ENCODE data around the gene OGN. TPM values are rescaled to one million over a fixed set of nuclear protein-coding genes. Genes with fewer than 3 reads are reported as not detected.

OGN gene
- total and polyA plus RNA-seq, 2 experiments from 2014 or later, result 16.7 to 43.5 TPM

DNA sequence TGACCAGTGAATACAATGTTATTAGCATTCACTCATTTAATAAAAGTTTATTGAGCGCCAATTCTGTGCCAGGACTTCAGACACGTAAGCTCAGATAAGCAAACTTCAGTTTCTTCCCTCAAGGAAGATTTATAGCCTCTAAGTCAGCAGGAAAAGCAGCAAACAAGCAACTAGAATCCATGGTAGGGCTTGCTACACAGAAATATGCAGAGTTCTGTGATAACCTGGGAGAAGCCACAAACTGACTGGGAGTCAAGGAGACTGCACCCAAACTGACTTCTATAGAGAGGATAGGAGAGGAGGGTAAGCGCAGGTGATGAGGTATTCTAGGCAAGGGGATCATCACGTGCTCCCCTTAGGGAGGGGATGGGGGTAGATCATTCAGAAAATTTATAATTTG is 1.4 kb upstream of the OGN start:
- Histone ChIP-seq H3K4me1 (ENCODE audit: insufficient read depth) (peaks cover 11% of the 10 kb centered on the region), H4K20me1 (ENCODE audit: insufficient read depth, poor library complexity, severe bottlenecking) (no peaks in the 10 kb centered on the region), H3K27me3 (no peaks in the 10 kb centered on the region), H2AFZ (no peak overlapping the region), H3K36me3 (replicated peaks; ENCODE audit: insufficient read depth, low read depth) (no peaks in the 10 kb centered on the region), H3K4me2 (peak overlapping the region; percentile 39), H3K4me3 (no peak overlapping the region), H3K27ac (peak overlapping the region; percentile 43), H3K9me3 (ENCODE audit: low read depth) (no peaks in the 10 kb centered on the region), H3K79me2 (no peaks in the 10 kb centered on the region), H3K9me2 (replicated peaks; ENCODE audit: insufficient read depth) (no peaks in the 10 kb centered on the region)
- TF ChIP-seq EZH2 (IDR thresholded peaks at IDR 0.05; ENCODE audit: borderline replicate concordance) (no peak), EZH2phosphoT487 (IDR thresholded peaks at IDR 0.05; ENCODE audit: low read depth, severe bottlenecking, unreplicated experiment) (no peak)
- peak; percentile 39 for DNase-seq (ENCODE audit: low spot score)
- WGBS (ENCODE audit: low lambda C conversion rate, missing lambda C conversion rate), result 42% methylated on average over 4 of the region's 4 CpGs

DNA sequence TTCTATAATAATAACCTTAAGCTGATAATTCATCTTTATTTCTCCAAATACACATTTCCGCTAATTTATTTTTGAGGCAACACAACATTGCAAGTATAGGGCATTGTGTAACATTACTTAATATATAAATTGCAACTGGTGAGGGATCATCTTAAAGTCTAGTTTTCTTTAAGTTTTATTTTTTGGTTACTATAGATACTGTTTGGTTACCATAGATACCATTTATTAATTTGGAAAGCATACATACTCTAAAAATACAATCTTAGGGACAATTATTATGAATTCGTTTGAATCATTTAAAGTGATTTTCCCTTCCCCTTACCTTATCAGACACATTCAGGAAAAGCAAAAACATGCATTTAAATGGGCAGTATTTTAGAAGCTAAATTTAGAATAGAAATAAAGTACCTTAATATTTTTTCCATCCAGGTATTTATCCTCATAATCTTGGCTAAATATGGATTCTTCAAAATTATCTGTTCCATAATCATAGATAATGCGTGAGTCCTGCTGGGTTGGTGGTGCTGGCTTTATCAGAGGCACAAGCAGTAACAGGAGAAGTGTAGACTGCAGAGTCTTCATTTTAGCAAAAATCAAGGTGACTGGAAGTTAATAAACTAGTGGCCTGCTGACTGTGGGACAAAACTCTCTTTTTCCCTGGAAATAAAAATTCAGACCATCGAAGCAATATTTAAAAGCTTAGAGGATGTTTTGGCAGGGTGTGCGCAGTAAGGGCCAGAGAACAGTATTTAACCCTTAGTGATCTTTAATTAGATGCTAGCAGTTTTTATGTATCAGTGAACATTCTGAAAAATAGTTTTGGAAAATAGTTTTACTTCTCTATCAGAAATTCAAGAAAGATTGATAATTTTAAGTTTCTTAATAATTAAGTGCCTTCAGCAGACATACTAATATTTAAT is 1.3 kb downstream of the OGN start:
- 80% methylated on average over 5 of the region's 5 CpGs for WGBS (ENCODE audit: low lambda C conversion rate, missing lambda C conversion rate)
- Histone ChIP-seq H3K36me3 (replicated peaks; ENCODE audit: insufficient read depth, low read depth) (no peaks in the 10 kb centered on the region), H3K27ac (peak overlapping the region; percentile 12), H3K79me2 (no peaks in the 10 kb centered on the region), H3K27me3 (no peaks in the 10 kb centered on the region), H3K4me2 (peak overlapping the region; percentile 39), H2AFZ (no peak overlapping the region), H3K9me2 (replicated peaks; ENCODE audit: insufficient read depth) (no peaks in the 10 kb centered on the region), H3K9me3 (ENCODE audit: low read depth) (no peaks in the 10 kb centered on the region), H3K4me3 (no peak overlapping the region), H4K20me1 (ENCODE audit: insufficient read depth, poor library complexity, severe bottlenecking) (no peaks in the 10 kb centered on the region), H3K4me1 (ENCODE audit: insufficient read depth) (peaks cover 11% of the 10 kb centered on the region)
- DNase-seq (ENCODE audit: low spot score), result no peak
- TF ChIP-seq, protein P1, sequence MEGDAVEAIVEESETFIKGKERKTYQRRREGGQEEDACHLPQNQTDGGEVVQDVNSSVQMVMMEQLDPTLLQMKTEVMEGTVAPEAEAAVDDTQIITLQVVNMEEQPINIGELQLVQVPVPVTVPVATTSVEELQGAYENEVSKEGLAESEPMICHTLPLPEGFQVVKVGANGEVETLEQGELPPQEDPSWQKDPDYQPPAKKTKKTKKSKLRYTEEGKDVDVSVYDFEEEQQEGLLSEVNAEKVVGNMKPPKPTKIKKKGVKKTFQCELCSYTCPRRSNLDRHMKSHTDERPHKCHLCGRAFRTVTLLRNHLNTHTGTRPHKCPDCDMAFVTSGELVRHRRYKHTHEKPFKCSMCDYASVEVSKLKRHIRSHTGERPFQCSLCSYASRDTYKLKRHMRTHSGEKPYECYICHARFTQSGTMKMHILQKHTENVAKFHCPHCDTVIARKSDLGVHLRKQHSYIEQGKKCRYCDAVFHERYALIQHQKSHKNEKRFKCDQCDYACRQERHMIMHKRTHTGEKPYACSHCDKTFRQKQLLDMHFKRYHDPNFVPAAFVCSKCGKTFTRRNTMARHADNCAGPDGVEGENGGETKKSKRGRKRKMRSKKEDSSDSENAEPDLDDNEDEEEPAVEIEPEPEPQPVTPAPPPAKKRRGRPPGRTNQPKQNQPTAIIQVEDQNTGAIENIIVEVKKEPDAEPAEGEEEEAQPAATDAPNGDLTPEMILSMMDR (IDR thresholded peaks at IDR 0.05; ENCODE audit: poor library complexity), result no peak
- TF ChIP-seq EZH2 (IDR thresholded peaks at IDR 0.05; ENCODE audit: borderline replicate concordance) (no peak), EZH2phosphoT487 (IDR thresholded peaks at IDR 0.05; ENCODE audit: low read depth, severe bottlenecking, unreplicated experiment) (no peak)

DNA sequence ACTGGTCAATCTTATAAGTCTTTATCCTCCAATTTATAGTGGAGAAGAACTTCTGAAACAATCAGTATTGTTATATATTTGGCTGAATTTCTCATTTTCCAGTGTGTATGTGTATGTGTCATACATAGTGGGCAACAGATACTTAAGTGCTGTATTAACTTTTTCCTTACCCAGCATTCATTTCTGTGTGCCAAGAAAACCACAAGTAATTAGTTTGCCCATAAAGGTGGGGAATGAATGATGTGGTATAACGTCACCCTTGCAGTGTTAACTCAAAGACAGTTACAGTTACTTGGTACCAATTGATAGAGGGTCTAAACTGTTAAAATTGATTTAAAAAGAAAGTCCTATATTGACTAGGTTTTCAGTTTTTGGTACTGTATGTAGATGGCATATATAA is 2.0 kb downstream of the OGN start:
- no peak overlapping the region for H2AFZ ChIP-seq
- no peaks in the 10 kb centered on the region for H4K20me1 ChIP-seq (ENCODE audit: insufficient read depth, poor library complexity, severe bottlenecking)
- H3K79me2 ChIP-seq, result no peaks in the 10 kb centered on the region
- peak overlapping the region; percentile 39 for H3K4me2 ChIP-seq
- peaks cover 11% of the 10 kb centered on the region for H3K4me1 ChIP-seq (ENCODE audit: insufficient read depth)
- 77% methylated on average over 1 of the region's 1 CpG for WGBS (ENCODE audit: low lambda C conversion rate, missing lambda C conversion rate)
- H3K27ac ChIP-seq, result no peak overlapping the region
- TF ChIP-seq EZH2phosphoT487 (IDR thresholded peaks at IDR 0.05; ENCODE audit: low read depth, severe bottlenecking, unreplicated experiment), result no peak
- TF ChIP-seq, protein P1 (IDR thresholded peaks at IDR 0.05; ENCODE audit: poor library complexity), result no peak
- no peak for TF ChIP-seq EZH2 (IDR thresholded peaks at IDR 0.05; ENCODE audit: borderline replicate concordance)
- H3K36me3 ChIP-seq (replicated peaks; ENCODE audit: insufficient read depth, low read depth), result no peaks in the 10 kb centered on the region
- no peaks in the 10 kb centered on the region for H3K27me3 ChIP-seq
- DNase-seq (ENCODE audit: low spot score), result no peak
- H3K9me3 ChIP-seq (ENCODE audit: low read depth), result no peaks in the 10 kb centered on the region
- no peaks in the 10 kb centered on the region for H3K9me2 ChIP-seq (replicated peaks; ENCODE audit: insufficient read depth)
- no peak overlapping the region for H3K4me3 ChIP-seq

DNA sequence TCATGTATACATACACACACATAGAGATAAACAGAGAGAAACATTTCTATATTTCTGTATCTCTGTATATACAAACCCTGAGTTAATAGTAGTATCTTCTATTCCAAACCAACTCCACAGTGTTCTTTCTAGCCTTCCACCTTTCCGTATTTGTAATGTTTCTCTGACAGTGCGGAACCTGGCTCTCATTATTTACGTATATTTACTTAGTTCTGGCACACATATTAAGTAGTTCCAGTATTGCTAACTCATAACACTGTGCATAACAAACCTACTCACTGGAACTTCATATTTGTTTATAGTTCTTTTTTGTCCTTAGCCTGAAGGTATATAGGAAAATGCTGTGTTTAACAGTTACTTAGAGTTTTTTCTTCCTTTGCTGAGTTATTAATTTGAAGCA is 6.5 kb downstream of the OGN start:
- TF ChIP-seq EZH2 (IDR thresholded peaks at IDR 0.05; ENCODE audit: borderline replicate concordance), result no peak
- TF ChIP-seq EZH2phosphoT487 (IDR thresholded peaks at IDR 0.05; ENCODE audit: low read depth, severe bottlenecking, unreplicated experiment), result no peak
- TF ChIP-seq, protein P1 (IDR thresholded peaks at IDR 0.05; ENCODE audit: poor library complexity), result no peak
- DNase-seq (ENCODE audit: low spot score), result no peak
- H4K20me1 ChIP-seq (ENCODE audit: insufficient read depth, poor library complexity, severe bottlenecking), result no peaks in the 10 kb centered on the region
- no peaks in the 10 kb centered on the region for H3K9me3 ChIP-seq (ENCODE audit: low read depth)
- no peaks in the 10 kb centered on the region for H3K27me3 ChIP-seq
- H2AFZ ChIP-seq, result no peak overlapping the region
- H3K9me2 ChIP-seq (replicated peaks; ENCODE audit: insufficient read depth), result no peaks in the 10 kb centered on the region
- WGBS (ENCODE audit: low lambda C conversion rate, missing lambda C conversion rate), result 82% methylated on average over 3 of the region's 3 CpGs
- no peak overlapping the region for H3K4me2 ChIP-seq
- no peaks in the 10 kb centered on the region for H3K36me3 ChIP-seq (replicated peaks; ENCODE audit: insufficient read depth, low read depth)
- H3K4me1 ChIP-seq (ENCODE audit: insufficient read depth), result no peaks in the 10 kb centered on the region
- H3K27ac ChIP-seq, result no peak overlapping the region
- no peaks in the 10 kb centered on the region for H3K79me2 ChIP-seq
- no peak overlapping the region for H3K4me3 ChIP-seq
